ENCODE data around the gene GFM1. TPM values are rescaled to one million over a fixed set of nuclear protein-coding genes. Genes with fewer than 3 reads are reported as not detected.
A peak's percentile ranks its signal among the peaks of the same experiment; 100 is the strongest.

GFM1 gene
- total RNA-seq, 6 experiments from 2014 or later: 41.6 to 46.4 (median 44.1) TPM

- peaks cover 76% of the 10 kb centered on the region for H3K4me1 Mint-ChIP-seq (ENCODE audit: low read depth)
Observed at GRCh38 chr3:158725348-158726011, 81.2 kb downstream of the GFM1 start.

DNA sequence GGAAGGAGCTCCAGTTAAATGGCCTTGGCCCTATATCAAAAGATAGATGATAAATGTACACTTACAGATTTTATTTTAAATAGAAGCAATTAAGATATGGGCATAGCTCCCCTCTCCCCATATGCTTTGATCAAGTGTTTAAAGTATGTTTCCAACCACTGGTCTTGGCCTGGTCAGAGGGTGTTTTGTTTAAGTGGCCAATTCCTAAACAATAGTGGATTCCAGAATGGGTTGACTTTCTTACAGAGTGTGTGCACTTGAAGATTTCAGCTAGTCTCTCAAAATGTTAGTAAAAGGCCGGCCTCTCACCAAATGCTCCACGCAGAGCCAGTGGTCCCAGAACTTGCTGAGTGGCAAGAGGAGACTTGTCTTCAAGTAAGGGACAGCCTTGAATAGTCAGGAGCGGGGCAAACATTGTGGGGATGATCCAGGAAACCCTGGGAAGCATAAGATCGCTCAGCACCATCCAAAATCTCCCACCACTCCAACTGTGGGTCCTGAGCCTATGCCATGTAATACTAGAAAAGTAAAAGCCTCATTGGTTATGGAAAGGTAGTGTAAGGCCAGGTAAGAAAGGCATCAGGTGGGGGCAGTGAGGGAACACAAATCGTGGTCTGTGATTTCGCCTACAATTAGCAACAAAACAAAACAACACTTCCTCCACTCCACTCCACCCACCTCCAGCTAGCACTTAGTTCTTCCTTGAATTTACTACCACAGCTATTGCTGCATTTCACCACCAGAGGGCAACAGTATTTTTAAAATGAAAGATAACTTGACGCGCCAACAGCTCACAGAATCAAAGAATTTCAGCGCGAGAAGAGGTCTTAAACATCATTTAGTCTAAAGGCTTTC lies 83.1 kb downstream of the GFM1 start:
- H3K4me3 Mint-ChIP-seq: peak overlapping the region; percentile 68
- no peak overlapping the region for H3K27ac Mint-ChIP-seq
- H3K36me3 Mint-ChIP-seq (ENCODE audit: low read depth): peaks cover 9% of the 10 kb centered on the region
- H3K4me1 Mint-ChIP-seq (ENCODE audit: low read depth): peaks cover 69% of the 10 kb centered on the region
- peak; percentile 63 for DNase-seq
- H3K27me3 Mint-ChIP-seq (ENCODE audit: insufficient read depth): no peaks in the 10 kb centered on the region
- TF ChIP-seq, protein P1, sequence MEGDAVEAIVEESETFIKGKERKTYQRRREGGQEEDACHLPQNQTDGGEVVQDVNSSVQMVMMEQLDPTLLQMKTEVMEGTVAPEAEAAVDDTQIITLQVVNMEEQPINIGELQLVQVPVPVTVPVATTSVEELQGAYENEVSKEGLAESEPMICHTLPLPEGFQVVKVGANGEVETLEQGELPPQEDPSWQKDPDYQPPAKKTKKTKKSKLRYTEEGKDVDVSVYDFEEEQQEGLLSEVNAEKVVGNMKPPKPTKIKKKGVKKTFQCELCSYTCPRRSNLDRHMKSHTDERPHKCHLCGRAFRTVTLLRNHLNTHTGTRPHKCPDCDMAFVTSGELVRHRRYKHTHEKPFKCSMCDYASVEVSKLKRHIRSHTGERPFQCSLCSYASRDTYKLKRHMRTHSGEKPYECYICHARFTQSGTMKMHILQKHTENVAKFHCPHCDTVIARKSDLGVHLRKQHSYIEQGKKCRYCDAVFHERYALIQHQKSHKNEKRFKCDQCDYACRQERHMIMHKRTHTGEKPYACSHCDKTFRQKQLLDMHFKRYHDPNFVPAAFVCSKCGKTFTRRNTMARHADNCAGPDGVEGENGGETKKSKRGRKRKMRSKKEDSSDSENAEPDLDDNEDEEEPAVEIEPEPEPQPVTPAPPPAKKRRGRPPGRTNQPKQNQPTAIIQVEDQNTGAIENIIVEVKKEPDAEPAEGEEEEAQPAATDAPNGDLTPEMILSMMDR (IDR thresholded peaks at IDR 0.05): peak; percentile 93
- no peaks in the 10 kb centered on the region for H3K9me3 Mint-ChIP-seq

More at GRCh38 chr3:158725348-158726011, 81.2 kb downstream of the GFM1 start:
- TF ChIP-seq, protein P1 (IDR thresholded peaks at IDR 0.05): no peak
- no peaks in the 10 kb centered on the region; the same call in 1 of the 2 replicates for H3K27me3 Mint-ChIP-seq (ENCODE audit: insufficient read depth)
- peak; percentile 97 for DNase-seq
- H3K4me3 Mint-ChIP-seq: peak overlapping the region; percentile 48
- peak overlapping the region; percentile 74 for H3K27ac Mint-ChIP-seq
- no peaks in the 10 kb centered on the region for H3K9me3 Mint-ChIP-seq
- H3K36me3 Mint-ChIP-seq (ENCODE audit: low read depth): peaks cover 22% of the 10 kb centered on the region

GRCh38 chr3:158728061-158728377 lies 83.7 kb downstream of the GFM1 start:
- Mint-ChIP-seq H3K27me3 (ENCODE audit: insufficient read depth) (no peaks in the 10 kb centered on the region), H3K4me3 (peak overlapping the region; percentile 68), H3K4me1 (ENCODE audit: low read depth) (peaks cover 63% of the 10 kb centered on the region), H3K27ac (no peak overlapping the region), H3K36me3 (ENCODE audit: low read depth) (peaks cover 6% of the 10 kb centered on the region), H3K9me3 (no peaks in the 10 kb centered on the region)
- DNase-seq: no peak
- TF ChIP-seq, protein P1 (IDR thresholded peaks at IDR 0.05): no peak; the same call in none of the 2 replicates

GRCh38 chr3:158728851-158729250 lies 84.5 kb downstream of the GFM1 start:
- DNase-seq: no peak
- H3K27ac Mint-ChIP-seq: no peak overlapping the region
- peaks cover 5% of the 10 kb centered on the region; the same call in 1 of the 2 replicates for H3K36me3 Mint-ChIP-seq (ENCODE audit: low read depth)
- H3K4me1 Mint-ChIP-seq (ENCODE audit: low read depth): peaks cover 55% of the 10 kb centered on the region
- TF ChIP-seq, protein P1 (IDR thresholded peaks at IDR 0.05): no peak
- H3K27me3 Mint-ChIP-seq (ENCODE audit: insufficient read depth): no peaks in the 10 kb centered on the region
- no peak overlapping the region for H3K4me3 Mint-ChIP-seq
- no peaks in the 10 kb centered on the region for H3K9me3 Mint-ChIP-seq

DNA sequence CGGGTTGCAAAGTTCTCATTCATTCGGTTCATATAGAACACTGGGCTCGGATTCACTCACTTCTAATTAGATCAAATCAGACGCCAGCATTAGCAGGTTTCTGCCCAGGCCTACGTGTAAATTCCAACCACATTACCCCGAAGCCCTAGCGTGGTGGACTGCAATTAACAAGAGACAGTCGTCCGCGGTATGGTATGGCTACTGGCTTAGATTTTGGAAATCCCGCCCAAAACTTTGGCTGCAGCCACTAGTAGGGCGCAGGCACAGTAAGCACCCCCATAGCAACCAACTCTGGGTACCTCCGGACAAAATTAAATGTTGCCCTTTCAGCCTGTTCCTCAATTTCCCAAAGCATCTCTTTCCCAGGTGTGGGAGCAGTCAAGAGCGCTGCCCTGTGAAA lies 87.2 kb downstream of the GFM1 start:
- H3K4me3 Mint-ChIP-seq: peak overlapping the region; percentile 79
- TF ChIP-seq, protein P1 (IDR thresholded peaks at IDR 0.05): no peak

More for the DNA sequence above, 87.2 kb downstream of the GFM1 start:
- Mint-ChIP-seq H3K4me1 (ENCODE audit: low read depth) (peaks cover 28% of the 10 kb centered on the region), H3K9me3 (peaks cover 11% of the 10 kb centered on the region), H3K36me3 (ENCODE audit: low read depth) (peaks cover 12% of the 10 kb centered on the region), H3K27ac (no peak overlapping the region), H3K27me3 (ENCODE audit: insufficient read depth) (no peaks in the 10 kb centered on the region; the same call in none of the 2 replicates)
- no peak for DNase-seq
